Lower lobe of right lung (tissue), 2 donors: ENCODE data around the gene ANKS6. TPM values are rescaled to one million over a fixed set of nuclear protein-coding genes. Genes with fewer than 3 reads are reported as not detected.
A peak's percentile ranks its signal among the peaks of the same experiment; 100 is the strongest.

ENCODE experiments used
- ATAC-seq, 2 donors: fragments of 200-7000 bp; cut with Tn5 transposase; one replicate each; pipeline ENCODE4 v1.9.1; 2020 to 2022; ENCODE audit warnings: mild to moderate bottlenecking in 2 of 2, moderate library complexity in 2 of 2
- DNase-seq: peaks from one replicate; pipeline ENCODE4 v3.0.0-alpha.2; 2020
- H3K27ac ChIP-seq: fragments of 200-600 bp; one replicate; pipeline ENCODE4 v1.8.0; 2022
- H3K27me3 ChIP-seq: fragments of 200-600 bp; one replicate; pipeline ENCODE4 v1.8.0; 2022; ENCODE audit warnings: low read depth
- H3K36me3 ChIP-seq: fragments of 200-600 bp; one replicate; pipeline ENCODE4 v1.8.0; 2022; ENCODE audit warnings: mild to moderate bottlenecking
- H3K4me1 ChIP-seq: fragments of 200-600 bp; one replicate; pipeline ENCODE4 v1.8.0; 2022
- H3K4me3 ChIP-seq: fragments of 200-600 bp; one replicate; pipeline ENCODE4 v1.8.0; 2022; ENCODE audit warnings: mild to moderate bottlenecking
- H3K9me3 ChIP-seq: fragments of 200-600 bp; one replicate; pipeline ENCODE4 v1.8.0; 2022
- intact Hi-C: fragments of 100-400 bp; cut with DNase I; formaldehyde crosslinking; loops from one replicate; pipeline ENCODE4 v1.11.0; 2022
- total RNA-seq: library from RNA; stranded (reverse); fragmentation: NEBNext Ultra II Directional; extraction: Animal tissue kit (Norgen Biotek cat#: 25700); gene quantifications from one replicate; pipeline ENCODE4 v1.2.1, GENCODE V29; 2021
- TF ChIP-seq, protein P1 (sequence below): fragments of 200-600 bp; IDR thresholded peaks from one replicate; pipeline ENCODE4 v1.8.0; 2022; ENCODE audit warnings: antibody characterized with exemption, mild to moderate bottlenecking
- donor health status: DM: no; HTN: yes; CAD: no; lungs with severe emphysema.

The ANKS6 gene
- total RNA-seq, 1 donor from 2014 or later, result 16.5 TPM

DNA sequence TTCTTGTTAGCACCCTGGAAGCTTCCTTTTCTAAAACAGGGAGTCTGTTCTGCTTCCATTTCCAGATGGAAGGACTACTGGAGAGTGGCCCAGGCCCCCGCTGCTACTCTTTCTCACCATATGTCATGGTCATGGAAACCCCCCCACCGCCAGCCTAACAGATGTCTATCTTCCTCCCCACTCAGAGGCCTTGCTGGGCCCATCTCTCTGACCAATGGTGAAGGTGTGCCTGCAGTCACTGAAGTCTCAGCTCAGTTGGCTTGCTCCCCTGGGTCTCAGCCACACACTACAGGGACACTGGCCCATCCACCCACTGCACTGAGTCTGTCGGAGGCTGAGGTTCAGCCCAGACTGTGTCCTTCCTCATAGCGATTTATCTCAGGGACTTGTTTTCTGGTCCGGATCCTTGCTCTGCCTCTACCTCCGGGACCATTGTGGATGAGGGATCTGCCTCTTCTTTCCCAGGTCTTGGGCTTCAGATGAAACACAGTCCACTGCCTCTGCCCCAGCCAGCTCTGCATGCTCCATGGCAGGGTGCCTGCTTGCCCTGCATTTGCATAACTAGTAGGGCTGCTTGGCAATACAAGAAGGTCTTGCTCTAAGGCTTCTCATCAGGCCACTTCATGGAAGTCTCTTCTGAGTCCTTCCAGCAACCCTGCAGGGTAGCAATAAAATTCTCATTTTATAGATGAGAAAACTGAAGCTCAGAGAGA, 42.0 kb upstream of the ANKS6 start:
- no peak overlapping the region for H3K4me3 ChIP-seq
- TF ChIP-seq, protein P1, sequence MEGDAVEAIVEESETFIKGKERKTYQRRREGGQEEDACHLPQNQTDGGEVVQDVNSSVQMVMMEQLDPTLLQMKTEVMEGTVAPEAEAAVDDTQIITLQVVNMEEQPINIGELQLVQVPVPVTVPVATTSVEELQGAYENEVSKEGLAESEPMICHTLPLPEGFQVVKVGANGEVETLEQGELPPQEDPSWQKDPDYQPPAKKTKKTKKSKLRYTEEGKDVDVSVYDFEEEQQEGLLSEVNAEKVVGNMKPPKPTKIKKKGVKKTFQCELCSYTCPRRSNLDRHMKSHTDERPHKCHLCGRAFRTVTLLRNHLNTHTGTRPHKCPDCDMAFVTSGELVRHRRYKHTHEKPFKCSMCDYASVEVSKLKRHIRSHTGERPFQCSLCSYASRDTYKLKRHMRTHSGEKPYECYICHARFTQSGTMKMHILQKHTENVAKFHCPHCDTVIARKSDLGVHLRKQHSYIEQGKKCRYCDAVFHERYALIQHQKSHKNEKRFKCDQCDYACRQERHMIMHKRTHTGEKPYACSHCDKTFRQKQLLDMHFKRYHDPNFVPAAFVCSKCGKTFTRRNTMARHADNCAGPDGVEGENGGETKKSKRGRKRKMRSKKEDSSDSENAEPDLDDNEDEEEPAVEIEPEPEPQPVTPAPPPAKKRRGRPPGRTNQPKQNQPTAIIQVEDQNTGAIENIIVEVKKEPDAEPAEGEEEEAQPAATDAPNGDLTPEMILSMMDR, result no peak
- no peaks in the 10 kb centered on the region for H3K36me3 ChIP-seq
- no peaks in the 10 kb centered on the region for H3K9me3 ChIP-seq
- peaks cover 2% of the 10 kb centered on the region for H3K4me1 ChIP-seq
- H3K27ac ChIP-seq, result no peak overlapping the region
- ATAC-seq, result no peak
- H3K27me3 ChIP-seq, result no peaks in the 10 kb centered on the region
- intact Hi-C loops, result no loop called here
- no peak for DNase-seq

GRCh38 chr9:98837516-98837915, 41.2 kb upstream of the ANKS6 start:
- H3K36me3 ChIP-seq, result no peaks in the 10 kb centered on the region
- H3K27me3 ChIP-seq, result no peaks in the 10 kb centered on the region
- H3K4me3 ChIP-seq, result no peak overlapping the region
- DNase-seq (no peak), ATAC-seq (no peak)
- no peaks in the 10 kb centered on the region for H3K9me3 ChIP-seq
- H3K4me1 ChIP-seq, result peaks cover 3% of the 10 kb centered on the region
- TF ChIP-seq, protein P1, result no peak
- intact Hi-C loops, result no loop called here
- no peak overlapping the region for H3K27ac ChIP-seq

DNA sequence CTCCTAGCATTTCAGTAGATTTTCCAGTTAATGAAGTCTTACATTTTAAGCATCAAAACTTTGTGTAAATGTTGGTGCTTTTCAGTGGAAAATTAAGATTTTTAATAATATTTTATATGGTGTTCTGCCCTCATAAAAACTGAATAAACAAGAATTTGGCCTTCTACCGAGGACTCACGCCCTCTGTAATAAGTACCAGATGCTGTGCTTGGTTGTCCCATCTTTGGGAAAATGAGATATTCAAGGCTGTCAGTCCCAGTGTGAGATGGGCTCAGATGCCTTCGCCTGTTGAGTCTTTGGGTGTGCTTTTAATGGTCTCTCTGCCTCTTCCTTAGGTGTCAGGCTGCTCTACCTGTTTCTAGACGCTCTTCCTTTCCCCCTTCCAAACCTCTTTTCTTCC, 39.9 kb upstream of the ANKS6 start:
- no peak for ATAC-seq
- Histone ChIP-seq H3K27me3 (no peaks in the 10 kb centered on the region), H3K4me1 (peaks cover 3% of the 10 kb centered on the region), H3K9me3 (no peaks in the 10 kb centered on the region), H3K36me3 (peaks cover 6% of the 10 kb centered on the region), H3K27ac (no peak overlapping the region), H3K4me3 (no peak overlapping the region)
- intact Hi-C loops, result no loop called here
- TF ChIP-seq, protein P1, result no peak
- DNase-seq, result no peak

DNA sequence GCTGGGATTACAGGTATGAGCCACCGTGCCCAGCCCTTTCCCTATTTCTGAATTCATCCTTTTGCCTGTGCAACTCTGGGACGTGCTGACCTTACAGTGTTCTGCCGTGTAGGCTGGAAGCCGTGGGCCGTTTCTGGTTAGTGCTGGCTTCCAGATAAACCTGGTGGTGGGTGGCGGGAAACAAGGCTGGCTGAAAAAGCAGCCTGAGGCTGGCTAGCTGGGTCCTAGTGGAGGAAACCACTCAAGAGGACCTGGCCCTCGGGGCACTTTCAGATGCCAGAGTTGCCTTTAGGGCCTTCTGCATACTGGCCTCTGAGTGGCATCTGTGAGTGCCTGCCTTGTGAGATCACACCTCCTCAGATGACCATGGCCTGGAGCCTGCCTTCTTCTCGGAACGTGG, 38.0 kb upstream of the ANKS6 start:
- no peak for DNase-seq
- H3K36me3 ChIP-seq, result peaks cover 6% of the 10 kb centered on the region

GRCh38 chr9:98833090-98833956, 37.0 kb upstream of the ANKS6 start:
- DNase-seq, result peak; percentile 80
- peak; percentile 79 to 84 for ATAC-seq
- H3K36me3 ChIP-seq, result peaks cover 6% of the 10 kb centered on the region
- intact Hi-C loops, result no loop called here
- no peak overlapping the region for H3K27ac ChIP-seq
- H3K27me3 ChIP-seq, result no peaks in the 10 kb centered on the region
- no peaks in the 10 kb centered on the region for H3K9me3 ChIP-seq
- TF ChIP-seq, protein P1, result no peak
- peaks cover 3% of the 10 kb centered on the region for H3K4me1 ChIP-seq
- no peak overlapping the region for H3K4me3 ChIP-seq

More for the DNA sequence above, 38.0 kb upstream of the ANKS6 start:
- intact Hi-C loops, result no loop called here
- Histone ChIP-seq H3K4me1 (peaks cover 3% of the 10 kb centered on the region), H3K27ac (no peak overlapping the region), H3K4me3 (no peak overlapping the region), H3K27me3 (no peaks in the 10 kb centered on the region), H3K9me3 (no peaks in the 10 kb centered on the region)
- ATAC-seq, result no peak
- TF ChIP-seq, protein P1, result no peak
